Hepatocyte (in vitro differentiated cells): ENCODE data around the gene PLPP1. TPM values are rescaled to one million over a fixed set of nuclear protein-coding genes. Genes with fewer than 3 reads are reported as not detected.

Experiments
- DNase-seq: peaks from one replicate; pipeline ENCODE4 v3.0.0-alpha.2; 2016; ENCODE audit warnings: low spot score
- H2AFZ ChIP-seq: fragments of 200-600 bp; sonication (generic); 2 replicates; pipeline ENCODE4 v1.6.0; 2016; ENCODE audit warnings: antibody characterized with exemption, mild to moderate bottlenecking
- H3K27ac ChIP-seq: fragments of 200-600 bp; sonication (generic); 2 replicates; pipeline ENCODE4 v1.5.1; 2016; ENCODE audit warnings: mild to moderate bottlenecking
- H3K27me3 ChIP-seq: fragments of 200-600 bp; sonication (generic); 2 replicates; pipeline ENCODE4 v1.6.1; 2016
- H3K36me3 ChIP-seq: fragments of 200-600 bp; sonication (generic); replicated peaks from 2 replicates; pipeline ENCODE4 v1.5.1; 2016; ENCODE audit warnings: low read depth; ENCODE audit not compliant: insufficient read depth
- H3K4me1 ChIP-seq: fragments of 200-600 bp; sonication (generic); 2 replicates; pipeline ENCODE4 v1.5.1; 2016; ENCODE audit warnings: mild to moderate bottlenecking, moderate library complexity; ENCODE audit not compliant: insufficient read depth
- H3K4me2 ChIP-seq: fragments of 200-600 bp; sonication (generic); 2 replicates; pipeline ENCODE4 v1.6.0; 2016
- H3K4me3 ChIP-seq: fragments of 200-600 bp; sonication (generic); 2 replicates; pipeline ENCODE4 v1.5.1; 2016; ENCODE audit warnings: mild to moderate bottlenecking
- H3K79me2 ChIP-seq: fragments of 200-600 bp; sonication (generic); 2 replicates; pipeline ENCODE4 v1.6.0; 2017; ENCODE audit warnings: mild to moderate bottlenecking
- H3K9me2 ChIP-seq: fragments of 200-600 bp; sonication (generic); replicated peaks from 2 replicates; pipeline ENCODE4 v1.6.0; 2017; ENCODE audit warnings: mild to moderate bottlenecking; ENCODE audit not compliant: insufficient read depth
- H3K9me3 ChIP-seq: fragments of 200-600 bp; sonication (generic); 2 replicates; pipeline ENCODE4 v1.5.1; 2016; ENCODE audit warnings: low read depth, mild to moderate bottlenecking
- H4K20me1 ChIP-seq: fragments of 200-600 bp; sonication (generic); 2 replicates; pipeline ENCODE4 v1.6.0; 2016; ENCODE audit warnings: mild to moderate bottlenecking; ENCODE audit not compliant: insufficient read depth, poor library complexity, severe bottlenecking
- CTCF ChIP-seq: fragments of 200-600 bp; sonication (generic); IDR thresholded peaks from 2 replicates; pipeline ENCODE4 v1.5.1; 2016; ENCODE audit warnings: antibody characterized with exemption, mild to moderate bottlenecking; ENCODE audit not compliant: poor library complexity
- EZH2 ChIP-seq: fragments of 200-600 bp; sonication (generic); IDR thresholded peaks from 2 replicates; pipeline ENCODE4 v1.6.1; 2016; ENCODE audit warnings: antibody characterized with exemption, mild to moderate bottlenecking, borderline replicate concordance
- EZH2phosphoT487 ChIP-seq: fragments of 200-600 bp; sonication (generic); IDR thresholded peaks from one replicate; pipeline ENCODE4 v1.6.1; 2018; ENCODE audit warnings: antibody characterized with exemption, mild to moderate bottlenecking, low read depth, moderate library complexity; ENCODE audit not compliant: unreplicated experiment, severe bottlenecking
- WGBS: methylation state at CpG from one replicate; pipeline ENCODE4 v1.1.6; 2016; ENCODE audit warnings: low lambda C conversion rate; ENCODE audit errors: missing lambda C conversion rate; 5-methylcytosine and 5-hydroxymethylcytosine counted together
- polyA plus RNA-seq: library from polyadenylated mRNA; unstranded; fragments of >200 nt; fragmentation: Nextera tagmentation; extraction: Ambion mirVana; gene quantifications from 2 replicates; pipeline ENCODE4 v1.2.1, GENCODE V29; 2016
- total RNA-seq: library from RNA; depleted of rRNA; stranded (reverse); fragments of >200 nt; gene quantifications from 2 replicates; pipeline ENCODE4 v1.2.3, GENCODE V29; 2014

Gene PLPP1
- total and polyA plus RNA-seq, 2 experiments from 2014 or later: 80.1 to 84.9 TPM

GRCh38 chr5:55459572-55459971 lies 75.2 kb downstream of the PLPP1 start:
- Histone ChIP-seq H2AFZ (no peak overlapping the region), H4K20me1 (no peaks in the 10 kb centered on the region), H3K4me3 (no peak overlapping the region), H3K27me3 (no peaks in the 10 kb centered on the region), H3K4me1 (no peaks in the 10 kb centered on the region), H3K4me2 (no peak overlapping the region), H3K79me2 (peaks cover 47% of the 10 kb centered on the region), H3K27ac (no peak overlapping the region), H3K9me3 (no peaks in the 10 kb centered on the region), H3K36me3 (no peaks in the 10 kb centered on the region), H3K9me2 (no peaks in the 10 kb centered on the region)
- WGBS: 96% methylated on average over 2 of the region's 2 CpGs
- TF ChIP-seq CTCF: no peak
- no peak for TF ChIP-seq EZH2
- no peak for TF ChIP-seq EZH2phosphoT487
- no peak for DNase-seq

- Histone ChIP-seq H3K9me2 (no peaks in the 10 kb centered on the region), H3K9me3 (no peaks in the 10 kb centered on the region), H3K27ac (no peak overlapping the region), H3K4me1 (no peaks in the 10 kb centered on the region), H3K36me3 (no peaks in the 10 kb centered on the region), H3K4me3 (no peak overlapping the region), H3K79me2 (peaks cover 40% of the 10 kb centered on the region), H4K20me1 (no peaks in the 10 kb centered on the region), H3K27me3 (no peaks in the 10 kb centered on the region), H3K4me2 (no peak overlapping the region), H2AFZ (no peak overlapping the region)
- whole genome bisulfite sequencing: 100% methylated on average over 3 of the region's 3 CpGs
- TF ChIP-seq EZH2phosphoT487 (no peak), EZH2 (no peak), CTCF (no peak)
- no peak for DNase-seq
Measured at GRCh38 chr5:55456216-55456895, 78.4 kb downstream of the PLPP1 start.

GRCh38 chr5:55454282-55454681 lies 80.5 kb downstream of the PLPP1 start:
- Histone ChIP-seq H3K79me2 (peaks cover 26% of the 10 kb centered on the region), H3K9me2 (no peaks in the 10 kb centered on the region), H3K4me1 (no peaks in the 10 kb centered on the region), H3K27me3 (no peaks in the 10 kb centered on the region), H3K9me3 (no peaks in the 10 kb centered on the region), H2AFZ (no peak overlapping the region), H4K20me1 (no peaks in the 10 kb centered on the region), H3K27ac (no peak overlapping the region), H3K4me3 (no peak overlapping the region), H3K4me2 (no peak overlapping the region), H3K36me3 (no peaks in the 10 kb centered on the region)
- no peak for DNase-seq
- TF ChIP-seq CTCF (no peak), EZH2 (no peak), EZH2phosphoT487 (no peak)
- 77% methylated on average over 2 of the region's 2 CpGs for WGBS
